Endothelial cell (in vitro differentiated cells): ENCODE results near the gene ANKRD66. TPM values are rescaled to one million over a fixed set of nuclear protein-coding genes. Genes with fewer than 3 reads are reported as not detected.
"Not testable (repeated sequence)": the region's sequence is repeated elsewhere in the genome, so short reads cannot be mapped to it uniquely, and the experiment has no call there.

Experiments
- DNase-seq: peaks from one replicate; pipeline ENCODE4 v3.0.0; 2021; ENCODE audit warnings: low spot score
- H3K27ac Mint-ChIP-seq: one replicate; pipeline ENCODE4 v1.8.0; 2021; ENCODE audit warnings: mixed read lengths, inconsistent platforms; ENCODE audit not compliant: unreplicated experiment
- H3K27me3 Mint-ChIP-seq: one replicate; pipeline ENCODE4 v1.8.0; 2021; ENCODE audit warnings: mild to moderate bottlenecking, moderate library complexity, mixed read lengths, inconsistent platforms; ENCODE audit not compliant: unreplicated experiment
- H3K36me3 Mint-ChIP-seq: one replicate; pipeline ENCODE4 v1.8.0; 2021; ENCODE audit warnings: mild to moderate bottlenecking, low read depth, mixed read lengths, inconsistent platforms; ENCODE audit not compliant: unreplicated experiment
- H3K4me1 Mint-ChIP-seq: one replicate; pipeline ENCODE4 v1.8.0; 2021; ENCODE audit warnings: mild to moderate bottlenecking, mixed read lengths, inconsistent platforms; ENCODE audit not compliant: unreplicated experiment
- H3K4me3 Mint-ChIP-seq: one replicate; pipeline ENCODE4 v1.8.0; 2021; ENCODE audit warnings: mild to moderate bottlenecking, mixed read lengths, inconsistent platforms; ENCODE audit not compliant: unreplicated experiment
- H3K9me3 Mint-ChIP-seq: one replicate; pipeline ENCODE4 v1.8.0; 2021; ENCODE audit warnings: mixed read lengths, inconsistent platforms; ENCODE audit not compliant: unreplicated experiment
- CTCF ChIP-seq: fragments of 200-600 bp; sonication (generic); IDR thresholded peaks from one replicate; pipeline ENCODE4 v1.5.0; 2021; ENCODE audit warnings: antibody characterized with exemption; ENCODE audit not compliant: unreplicated experiment
- total RNA-seq: library from RNA; stranded (reverse); fragmentation: NEBNext Ultra II Directional; extraction: Animal tissue kit (Norgen Biotek cat#: 25700); gene quantifications from one replicate; pipeline ENCODE4 v1.2.1, GENCODE V29; 2021; ENCODE audit not compliant: unreplicated experiment

ANKRD66 gene
- total RNA-seq, 1 donor from 2014 or later: not detected

- no peaks in the 10 kb centered on the region for H3K4me1 Mint-ChIP-seq
- TF ChIP-seq CTCF: no peak
- H3K9me3 Mint-ChIP-seq: no peaks in the 10 kb centered on the region
- H3K27me3 Mint-ChIP-seq: no peaks in the 10 kb centered on the region
- H3K27ac Mint-ChIP-seq: no peak overlapping the region
- DNase-seq: no peak
- H3K4me3 Mint-ChIP-seq: no peak overlapping the region
- no peaks in the 10 kb centered on the region for H3K36me3 Mint-ChIP-seq
Measured at GRCh38 chr6:46758960-46759753, 12.4 kb downstream of the ANKRD66 start.

- no peak overlapping the region for H3K4me3 Mint-ChIP-seq
Measured at GRCh38 chr6:46760925-46761324, 14.2 kb downstream of the ANKRD66 start.

GRCh38 chr6:46763466-46763865 is 16.7 kb downstream of the ANKRD66 start:
- H3K9me3 Mint-ChIP-seq: no peaks in the 10 kb centered on the region
- no peaks in the 10 kb centered on the region for H3K36me3 Mint-ChIP-seq

More at GRCh38 chr6:46760925-46761324, 14.2 kb downstream of the ANKRD66 start:
- H3K27ac Mint-ChIP-seq: no peak overlapping the region
- no peaks in the 10 kb centered on the region for H3K27me3 Mint-ChIP-seq
- no peaks in the 10 kb centered on the region for H3K4me1 Mint-ChIP-seq
- H3K9me3 Mint-ChIP-seq: no peaks in the 10 kb centered on the region
- no peaks in the 10 kb centered on the region for H3K36me3 Mint-ChIP-seq
- no peak for DNase-seq
- no peak for TF ChIP-seq CTCF

GRCh38 chr6:46764280-46764679 is 17.5 kb downstream of the ANKRD66 start:
- not testable (repeated sequence) for H3K36me3 Mint-ChIP-seq

More at GRCh38 chr6:46763466-46763865, 16.7 kb downstream of the ANKRD66 start:
- no peak overlapping the region for H3K27ac Mint-ChIP-seq
- no peak for TF ChIP-seq CTCF
- H3K27me3 Mint-ChIP-seq: no peaks in the 10 kb centered on the region
- no peak overlapping the region for H3K4me3 Mint-ChIP-seq
- DNase-seq: no peak
- no peaks in the 10 kb centered on the region for H3K4me1 Mint-ChIP-seq

GRCh38 chr6:46764961-46765360 is 18.2 kb downstream of the ANKRD66 start:
- no peak overlapping the region for H3K27ac Mint-ChIP-seq
- no peak for TF ChIP-seq CTCF
- H3K4me3 Mint-ChIP-seq: no peak overlapping the region
- no peak for DNase-seq
- no peaks in the 10 kb centered on the region for H3K36me3 Mint-ChIP-seq
- H3K9me3 Mint-ChIP-seq: no peaks in the 10 kb centered on the region
- no peaks in the 10 kb centered on the region for H3K27me3 Mint-ChIP-seq
- no peaks in the 10 kb centered on the region for H3K4me1 Mint-ChIP-seq

More at GRCh38 chr6:46764280-46764679, 17.5 kb downstream of the ANKRD66 start:
- not testable (repeated sequence) for H3K4me3 Mint-ChIP-seq, H3K4me1 Mint-ChIP-seq, H3K9me3 Mint-ChIP-seq, H3K27ac Mint-ChIP-seq, H3K27me3 Mint-ChIP-seq, DNase-seq
